ENCODE results near the gene ZBTB38. TPM values are rescaled to one million over a fixed set of nuclear protein-coding genes. Genes with fewer than 3 reads are reported as not detected.
A peak's percentile ranks its signal among the peaks of the same experiment; 100 is the strongest.

ZBTB38 gene
- total and polyA plus RNA-seq, 2 donors from 2014 or later: 8.6 to 113 TPM

- no peak overlapping the region for H3K9ac ChIP-seq (ENCODE audit: low read length in 3 of 3)
- no peak for DNase-seq
- no peaks in the 10 kb centered on the region for H3K9me3 ChIP-seq (ENCODE audit: control insufficient read depth in 2 of 3, insufficient read depth in 1 of 3, low read length in 3 of 3)
- H3K36me3 ChIP-seq (ENCODE audit: control insufficient read depth in 2 of 3, insufficient read depth in 3 of 3, low read length in 3 of 3): peaks cover 2 to 32% (median 14%) of the 10 kb centered on the region in 3 donors
- FAIRE-seq: no peak
- intact Hi-C loops (cut with DNase I): no loop called here
- H3K27ac ChIP-seq (ENCODE audit: low read depth in 2 of 2, low read length in 2 of 2): no peak overlapping the region
- H3K4me3 ChIP-seq (ENCODE audit: low read length in 3 of 3): no peak overlapping the region
- H3K4me1 ChIP-seq (ENCODE audit: control insufficient read depth in 2 of 3, insufficient read depth in 2 of 3, low read depth in 1 of 3, low read length in 3 of 3): peaks cover 0 to 26% (median 25%) of the 10 kb centered on the region in 3 donors
- no peak for TF ChIP-seq CTCF (IDR thresholded peaks at IDR 0.05; ENCODE audit: borderline replicate concordance, extremely low read depth, insufficient read depth)
- no peaks in the 10 kb centered on the region for H3K27me3 ChIP-seq (ENCODE audit: control insufficient read depth, insufficient read depth, low read length)
Measured at GRCh38 chr3:141405591-141405990, 37.3 kb downstream of the ZBTB38 start.

- H3K9me3 ChIP-seq (ENCODE audit: control insufficient read depth in 2 of 3, insufficient read depth in 1 of 3, low read length in 3 of 3): no peaks in the 10 kb centered on the region
- H3K9ac ChIP-seq (ENCODE audit: low read length in 3 of 3): no peak overlapping the region
- H3K36me3 ChIP-seq (ENCODE audit: control insufficient read depth in 2 of 3, insufficient read depth in 3 of 3, low read length in 3 of 3): peaks cover 2 to 32% (median 14%) of the 10 kb centered on the region in 3 donors
- no peak for TF ChIP-seq CTCF (IDR thresholded peaks at IDR 0.05; ENCODE audit: borderline replicate concordance, extremely low read depth, insufficient read depth)
- no peak overlapping the region for H3K4me3 ChIP-seq (ENCODE audit: low read length in 3 of 3)
- no peaks in the 10 kb centered on the region for H3K27me3 ChIP-seq (ENCODE audit: control insufficient read depth, insufficient read depth, low read length)
- intact Hi-C loops (cut with DNase I): no loop called here
- no peak for FAIRE-seq
- peak overlapping the region in 1 of 2 donors; percentile 73 for H3K27ac ChIP-seq (ENCODE audit: low read depth in 2 of 2, low read length in 2 of 2)
- DNase-seq: no peak
- peaks cover 0 to 26% (median 24%) of the 10 kb centered on the region in 3 donors for H3K4me1 ChIP-seq (ENCODE audit: control insufficient read depth in 2 of 3, insufficient read depth in 2 of 3, low read depth in 1 of 3, low read length in 3 of 3)
Measured at GRCh38 chr3:141406265-141406664, 38.0 kb downstream of the ZBTB38 start.

- H3K27me3 ChIP-seq (ENCODE audit: control insufficient read depth, insufficient read depth, low read length): no peaks in the 10 kb centered on the region
- intact Hi-C loops (cut with DNase I): no loop called here
- no peaks in the 10 kb centered on the region for H3K9me3 ChIP-seq (ENCODE audit: control insufficient read depth in 2 of 3, insufficient read depth in 1 of 3, low read length in 3 of 3)
- no peak for TF ChIP-seq CTCF (IDR thresholded peaks at IDR 0.05; ENCODE audit: borderline replicate concordance, extremely low read depth, insufficient read depth)
- peaks cover 0 to 28% (median 27%) of the 10 kb centered on the region in 3 donors for H3K4me1 ChIP-seq (ENCODE audit: control insufficient read depth in 2 of 3, insufficient read depth in 2 of 3, low read depth in 1 of 3, low read length in 3 of 3)
- no peak overlapping the region for H3K9ac ChIP-seq (ENCODE audit: low read length in 3 of 3)
- peaks cover 2 to 32% (median 14%) of the 10 kb centered on the region in 3 donors for H3K36me3 ChIP-seq (ENCODE audit: control insufficient read depth in 2 of 3, insufficient read depth in 3 of 3, low read length in 3 of 3)
- H3K4me3 ChIP-seq (ENCODE audit: low read length in 3 of 3): no peak overlapping the region
- no peak for DNase-seq
- H3K27ac ChIP-seq (ENCODE audit: low read depth in 2 of 2, low read length in 2 of 2): peak overlapping the region in 1 of 2 donors; percentile 73
- no peak for FAIRE-seq
Measured at GRCh38 chr3:141407047-141407446, 38.7 kb downstream of the ZBTB38 start.

- FAIRE-seq: no peak
- TF ChIP-seq CTCF (IDR thresholded peaks at IDR 0.05; ENCODE audit: borderline replicate concordance, extremely low read depth, insufficient read depth): no peak
- no peak overlapping the region for H3K9ac ChIP-seq (ENCODE audit: low read length in 3 of 3)
- no peak overlapping the region for H3K27ac ChIP-seq (ENCODE audit: low read depth in 2 of 2, low read length in 2 of 2)
- DNase-seq: no peak
- H3K36me3 ChIP-seq (ENCODE audit: control insufficient read depth in 2 of 3, insufficient read depth in 3 of 3, low read length in 3 of 3): peaks cover 2 to 32% (median 14%) of the 10 kb centered on the region in 3 donors
- no peak overlapping the region for H3K4me3 ChIP-seq (ENCODE audit: low read length in 3 of 3)
- no peaks in the 10 kb centered on the region for H3K27me3 ChIP-seq (ENCODE audit: control insufficient read depth, insufficient read depth, low read length)
- peaks cover 0 to 34% (median 27%) of the 10 kb centered on the region in 3 donors for H3K4me1 ChIP-seq (ENCODE audit: control insufficient read depth in 2 of 3, insufficient read depth in 2 of 3, low read depth in 1 of 3, low read length in 3 of 3)
- intact Hi-C loops (cut with DNase I): no loop called here
- no peaks in the 10 kb centered on the region for H3K9me3 ChIP-seq (ENCODE audit: control insufficient read depth in 2 of 3, insufficient read depth in 1 of 3, low read length in 3 of 3)
Measured at GRCh38 chr3:141407825-141408224, 39.5 kb downstream of the ZBTB38 start.
